ENCODE data around the gene AP1G2.

- TF ChIP-seq EZH2 (IDR thresholded peaks at IDR 0.05; ENCODE audit: borderline replicate concordance, insufficient read depth, low read length, poor library complexity, severe bottlenecking) (no peak), TAF1 (IDR thresholded peaks at IDR 0.05; ENCODE audit: low read depth) (no peak), EP300 (conservative IDR thresholded peaks at IDR 0.05; ENCODE audit: poor library complexity, severe bottlenecking) (no peak)
- TF ChIP-seq, protein P1, sequence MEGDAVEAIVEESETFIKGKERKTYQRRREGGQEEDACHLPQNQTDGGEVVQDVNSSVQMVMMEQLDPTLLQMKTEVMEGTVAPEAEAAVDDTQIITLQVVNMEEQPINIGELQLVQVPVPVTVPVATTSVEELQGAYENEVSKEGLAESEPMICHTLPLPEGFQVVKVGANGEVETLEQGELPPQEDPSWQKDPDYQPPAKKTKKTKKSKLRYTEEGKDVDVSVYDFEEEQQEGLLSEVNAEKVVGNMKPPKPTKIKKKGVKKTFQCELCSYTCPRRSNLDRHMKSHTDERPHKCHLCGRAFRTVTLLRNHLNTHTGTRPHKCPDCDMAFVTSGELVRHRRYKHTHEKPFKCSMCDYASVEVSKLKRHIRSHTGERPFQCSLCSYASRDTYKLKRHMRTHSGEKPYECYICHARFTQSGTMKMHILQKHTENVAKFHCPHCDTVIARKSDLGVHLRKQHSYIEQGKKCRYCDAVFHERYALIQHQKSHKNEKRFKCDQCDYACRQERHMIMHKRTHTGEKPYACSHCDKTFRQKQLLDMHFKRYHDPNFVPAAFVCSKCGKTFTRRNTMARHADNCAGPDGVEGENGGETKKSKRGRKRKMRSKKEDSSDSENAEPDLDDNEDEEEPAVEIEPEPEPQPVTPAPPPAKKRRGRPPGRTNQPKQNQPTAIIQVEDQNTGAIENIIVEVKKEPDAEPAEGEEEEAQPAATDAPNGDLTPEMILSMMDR (IDR thresholded peaks at IDR 0.05; ENCODE audit: poor library complexity, severe bottlenecking), result no peak
Observed at GRCh38 chr14:23564876-23565275, 2.7 kb downstream of the AP1G2 start.
